Spleen (tissue), 11 donors: ENCODE results near the gene SH3TC2. TPM values are rescaled to one million over a fixed set of nuclear protein-coding genes. Genes with fewer than 3 reads are reported as not detected.

ENCODE experiments used
- DNase-seq: peaks from one replicate; pipeline ENCODE4 v3.0.0-alpha.2; 2020
- H3K27ac ChIP-seq, 8 donors: fragments of 200-600 bp; sonication (generic) in 7 of 8; 1 replicate in 4 of 8; 2 replicates in 4 of 8; pipeline versions ENCODE4 v1.5.0 to v1.8.0; 2016 to 2021; ENCODE audit warnings: inconsistent platforms in 4 of 8, mild to moderate bottlenecking in 4 of 8, moderate library complexity in 1 of 8
- H3K27me3 ChIP-seq, 7 donors: fragments of 200-600 bp; sonication (generic) in 6 of 7; replicated peaks in 1 of 7; 1 replicate in 4 of 7; 2 replicates in 3 of 7; pipeline versions ENCODE4 v1.5.0 to v1.8.0; 2016 to 2021; ENCODE audit warnings: inconsistent platforms in 3 of 7, mild to moderate bottlenecking in 1 of 7
- H3K36me3 ChIP-seq, 6 donors: fragments of 200-600 bp; sonication (generic) in 5 of 6; 1 replicate in 4 of 6; 2 replicates in 2 of 6; pipeline versions ENCODE4 v1.5.0 to v1.8.0; 2016 to 2021; ENCODE audit warnings: inconsistent platforms in 2 of 6
- H3K4me1 ChIP-seq, 6 donors: fragments of 200-600 bp; sonication (generic) in 5 of 6; 1 replicate in 3 of 6; 2 replicates in 3 of 6; pipeline versions ENCODE4 v1.5.0 to v1.8.0; 2016 to 2021; ENCODE audit warnings: inconsistent platforms in 3 of 6
- H3K4me3 ChIP-seq, 8 donors: fragments of 200-600 bp; sonication (generic) in 7 of 8; 1 replicate in 4 of 8; 2 replicates in 4 of 8; pipeline versions ENCODE4 v1.5.0 to v1.8.0; 2016 to 2021; ENCODE audit warnings: inconsistent platforms in 4 of 8, mild to moderate bottlenecking in 4 of 8, moderate library complexity in 2 of 8
- H3K9me3 ChIP-seq, 8 donors: fragments of 200-600 bp; sonication (generic) in 7 of 8; 1 replicate in 4 of 8; 2 replicates in 4 of 8; pipeline versions ENCODE4 v1.5.0 to v1.8.0; 2016 to 2021; ENCODE audit warnings: inconsistent platforms in 4 of 8
- CTCF ChIP-seq, 11 experiments: fragments of 200-600 bp in 7 of 11; fragments of 450-650 bp in 4 of 11; sonication (generic) in 4 of 11; IDR thresholded peaks in 8 of 11; conservative IDR thresholded peaks in 3 of 11; 1 replicate in 7 of 11; 2 replicates in 4 of 11; pipeline versions ENCODE4 v1.4.0 to v1.8.0; 2016 to 2021; ENCODE audit warnings: antibody characterized with exemption in 11 of 11, inconsistent platforms in 4 of 11, mild to moderate bottlenecking in 1 of 11
- POLR2A ChIP-seq, 3 donors: fragments of 450-650 bp; IDR thresholded peaks; one replicate each; pipeline ENCODE4 v1.5.1; 2017; ENCODE audit warnings: antibody characterized with exemption in 3 of 3, mild to moderate bottlenecking in 1 of 3
- POLR2AphosphoS5 ChIP-seq, 3 donors: sonication (generic); formaldehyde crosslinking; IDR thresholded peaks; one replicate each; pipeline ENCODE4 v1.5.1; 2017; ENCODE audit warnings: antibody characterized with exemption in 3 of 3
- WGBS, 5 donors: extraction: QIAGEN DNeasy Blood & Tissue Kit in 3 of 5; methylation state at CpG; one replicate each; pipeline versions ENCODE4 v1.1.5 to v1.1.7; 2013 to 2018; 5-methylcytosine and 5-hydroxymethylcytosine counted together
- intact Hi-C: fragments of 100-400 bp; cut with DNase I; formaldehyde crosslinking; loops from one replicate; pipeline ENCODE4 v1.15.0; 2023; ENCODE audit warnings: low total_unique reads
- polyA plus RNA-seq, 3 donors: library from polyadenylated mRNA; stranded (reverse); fragments of 200-250 nt; gene quantifications; one replicate each; pipeline ENCODE4 v1.2.1, GENCODE V29; 2013
- total RNA-seq, 7 donors: library from RNA; depleted of rRNA in 3 of 7; stranded (reverse); fragments of >200 nt in 3 of 7; fragmentation: NEBNext Ultra II Directional in 4 of 7; extraction: Animal tissue kit (Norgen Biotek cat#: 25700) in 4 of 7; gene quantifications; one replicate each; pipeline versions ENCODE4 v1.1.0 to v1.2.1, GENCODE V29; 2016 to 2021
- donor health status: healthy with polysubstance abuse.
- donor health status: DM: no; HTN: no; CAD: no; lungs with moderate emphysema.
- donor health status: DM: no; HTN: no; CAD: no.
- donor health status: Bipolar disorder and iron deficiency.
- donor health status: healthy.
- donor health status: DM: no; HTN: no; CAD: no.
- donor health status: DM: yes; HTN: yes; CAD: no.

SH3TC2 gene
- total and polyA plus RNA-seq, 10 donors, result 0.02 to 2.8 (median 1.4) TPM

GRCh38 chr5:149043641-149044040, 19.2 kb downstream of the SH3TC2 start:
- TF ChIP-seq POLR2A (IDR thresholded peaks at IDR 0.05) (no peak), CTCF (IDR thresholded peaks at IDR 0.05 in 8 of 11, conservative IDR thresholded peaks at IDR 0.05 in 3 of 11) (no peak), POLR2AphosphoS5 (IDR thresholded peaks at IDR 0.05) (no peak)
- Histone ChIP-seq H3K9me3 (no peaks in the 10 kb centered on the region), H3K36me3 (no peaks in the 10 kb centered on the region), H3K4me1 (peaks cover 0 to 12% (median 0%) of the 10 kb centered on the region in 6 donors), H3K27me3 (no peaks in the 10 kb centered on the region), H3K27ac (no peak overlapping the region), H3K4me3 (no peak overlapping the region)
- intact Hi-C loops, result no loop called here
- WGBS, 5 donors, result 58 to 80% (median 75%) methylated on average over 4 of the region's 4 CpGs
- DNase-seq, result no peak

GRCh38 chr5:149042865-149043264, 20.0 kb downstream of the SH3TC2 start:
- DNase-seq, result no peak
- Histone ChIP-seq H3K4me3 (no peak overlapping the region), H3K4me1 (peaks cover 0 to 20% (median under 1%) of the 10 kb centered on the region in 6 donors), H3K27me3 (no peaks in the 10 kb centered on the region), H3K36me3 (no peaks in the 10 kb centered on the region), H3K9me3 (no peaks in the 10 kb centered on the region), H3K27ac (no peak overlapping the region)
- WGBS, 5 donors, result 44 to 80% (median 61%) methylated on average over 1 of the region's 1 CpG
- intact Hi-C loops, result no loop called here
- TF ChIP-seq CTCF (IDR thresholded peaks at IDR 0.05 in 8 of 11, conservative IDR thresholded peaks at IDR 0.05 in 3 of 11) (no peak), POLR2A (IDR thresholded peaks at IDR 0.05) (no peak), POLR2AphosphoS5 (IDR thresholded peaks at IDR 0.05) (no peak)

- Histone ChIP-seq H3K4me1 (peaks cover 0 to 35% (median 9%) of the 10 kb centered on the region in 6 donors), H3K4me3 (no peak overlapping the region), H3K27ac (no peak overlapping the region), H3K36me3 (no peaks in the 10 kb centered on the region), H3K9me3 (no peaks in the 10 kb centered on the region), H3K27me3 (peaks cover 0 to 6% (median 0%) of the 10 kb centered on the region in 7 donors)
- no peak for DNase-seq
- intact Hi-C loops, result no loop called here
- 76 to 93% (median 89%) methylated on average over 5 of the region's 5 CpGs for WGBS, 5 donors
- TF ChIP-seq CTCF (IDR thresholded peaks at IDR 0.05 in 8 of 11, conservative IDR thresholded peaks at IDR 0.05 in 3 of 11), result no peak
- no peak for TF ChIP-seq POLR2A (IDR thresholded peaks at IDR 0.05)
- TF ChIP-seq POLR2AphosphoS5 (IDR thresholded peaks at IDR 0.05), result no peak
These were observed 21.6 kb downstream of the SH3TC2 start for GRCh38 chr5:149041242-149041641.

GRCh38 chr5:149040421-149040820, 22.4 kb downstream of the SH3TC2 start:
- Histone ChIP-seq H3K27ac (peak overlapping the region in 1 of 8 donors; percentile 46), H3K36me3 (no peaks in the 10 kb centered on the region), H3K4me1 (peaks cover 0 to 38% (median 15%) of the 10 kb centered on the region in 6 donors), H3K27me3 (peaks cover 0 to 6% (median 0%) of the 10 kb centered on the region in 7 donors), H3K4me3 (no peak overlapping the region), H3K9me3 (no peaks in the 10 kb centered on the region)
- 48 to 61% (median 53%) methylated on average over 1 of the region's 1 CpG for WGBS, 5 donors
- TF ChIP-seq CTCF (IDR thresholded peaks at IDR 0.05 in 8 of 11, conservative IDR thresholded peaks at IDR 0.05 in 3 of 11), result no peak
- TF ChIP-seq POLR2AphosphoS5 (IDR thresholded peaks at IDR 0.05), result no peak
- no peak for TF ChIP-seq POLR2A (IDR thresholded peaks at IDR 0.05)
- intact Hi-C loops, result no loop called here
- DNase-seq, result no peak
